Measurements from ENCODE around the gene ZNF804A.

DNA sequence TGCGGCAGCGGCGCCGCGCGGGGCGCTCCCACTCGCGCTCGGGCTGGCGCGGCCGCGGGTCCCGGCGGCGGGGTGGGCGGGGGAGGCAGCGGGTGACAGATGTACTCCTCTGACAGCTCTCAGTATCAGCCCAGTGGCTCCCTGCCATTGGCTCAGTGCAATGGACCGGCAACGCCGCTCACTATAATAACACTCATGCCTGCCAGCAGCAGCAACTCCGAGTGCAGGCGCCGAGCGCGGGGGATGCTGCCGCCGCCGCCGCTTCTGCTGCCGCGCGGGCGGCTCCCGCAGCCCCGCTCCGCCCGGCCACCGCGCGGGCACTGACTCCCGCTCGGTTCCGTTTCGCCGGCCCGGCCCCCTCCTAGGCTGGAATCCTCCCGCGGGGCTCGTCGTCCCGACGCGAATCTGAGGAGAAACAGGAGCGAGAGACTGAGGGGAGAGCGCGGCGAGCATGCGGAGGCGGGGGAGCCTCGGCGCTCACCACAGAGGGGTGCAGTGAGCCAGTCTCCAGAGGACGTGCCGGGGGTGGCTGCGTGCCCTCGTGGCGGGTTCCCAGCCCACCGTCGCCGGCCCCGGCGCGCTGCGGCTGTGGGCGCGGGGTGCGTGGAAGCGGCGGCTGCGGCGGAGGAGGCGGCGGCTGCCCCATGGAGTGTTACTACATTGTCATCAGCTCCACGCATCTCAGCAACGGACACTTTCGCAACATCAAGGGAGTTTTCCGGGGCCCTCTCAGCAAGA is at the start of gene ZNF804A:
- no peak for TF ChIP-seq FOXK2 (IDR thresholded peaks at IDR 0.05)
- no peak for TF ChIP-seq LEF1 (IDR thresholded peaks at IDR 0.05; ENCODE audit: borderline replicate concordance)
- no peak for TF ChIP-seq NFRKB (IDR thresholded peaks at IDR 0.05)
- TF ChIP-seq TARDBP (IDR thresholded peaks at IDR 0.05), result no peak

All from HEK293T (cell line).